NB4 (cell line): ENCODE measurements around the gene TSPO.

ENCODE experiments used
- POLR2A ChIP-seq: IDR thresholded peaks from 2 replicates; pipeline ENCODE4 v1.6.1; 2011; ENCODE audit warnings: mild to moderate bottlenecking; ENCODE audit not compliant: insufficient read length; ENCODE audit errors: extremely low read depth
- TF ChIP-seq, protein P1 (sequence below): IDR thresholded peaks from one replicate; pipeline ENCODE4 v1.5.1; 2012; ENCODE audit warnings: low read depth, low read length

DNA sequence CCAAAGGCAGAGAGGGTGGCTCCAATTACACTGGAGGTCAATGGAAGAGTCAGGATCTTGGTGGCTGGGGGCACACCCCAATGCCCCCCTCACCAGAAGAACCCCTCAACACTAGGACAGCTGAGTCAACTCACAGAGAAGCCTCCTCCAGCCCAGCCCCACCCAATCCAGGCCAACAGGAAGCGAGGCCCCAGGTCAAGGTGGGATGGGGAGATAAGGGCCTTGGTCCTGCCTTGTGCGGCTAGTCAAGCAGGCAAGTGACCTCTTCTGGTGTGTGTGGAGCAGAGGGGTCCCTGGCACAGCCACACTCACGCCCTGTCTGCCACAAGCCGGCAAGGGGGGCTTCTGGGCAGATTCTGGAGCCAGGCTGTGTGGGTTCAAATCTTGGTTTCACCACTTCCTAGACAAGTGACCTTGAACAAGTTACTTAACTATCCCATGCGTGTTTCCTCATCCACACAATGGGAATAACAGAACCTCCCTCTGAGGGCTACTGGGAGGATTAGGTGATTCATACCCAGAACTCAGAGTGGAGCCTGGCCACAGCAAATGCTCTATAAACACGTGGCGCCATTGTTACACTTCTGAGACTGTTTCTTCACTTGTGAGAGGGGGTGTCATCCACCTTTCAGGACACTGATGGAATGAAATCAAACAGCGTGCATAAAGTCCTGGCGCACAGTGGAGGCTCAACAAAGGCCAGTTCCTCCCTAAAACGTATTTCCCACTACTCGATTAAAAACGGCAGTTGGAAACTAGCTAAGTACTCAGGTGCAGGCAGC lies 32.3 kb downstream of the TSPO start:
- TF ChIP-seq POLR2A, result no peak
- TF ChIP-seq, protein P1, sequence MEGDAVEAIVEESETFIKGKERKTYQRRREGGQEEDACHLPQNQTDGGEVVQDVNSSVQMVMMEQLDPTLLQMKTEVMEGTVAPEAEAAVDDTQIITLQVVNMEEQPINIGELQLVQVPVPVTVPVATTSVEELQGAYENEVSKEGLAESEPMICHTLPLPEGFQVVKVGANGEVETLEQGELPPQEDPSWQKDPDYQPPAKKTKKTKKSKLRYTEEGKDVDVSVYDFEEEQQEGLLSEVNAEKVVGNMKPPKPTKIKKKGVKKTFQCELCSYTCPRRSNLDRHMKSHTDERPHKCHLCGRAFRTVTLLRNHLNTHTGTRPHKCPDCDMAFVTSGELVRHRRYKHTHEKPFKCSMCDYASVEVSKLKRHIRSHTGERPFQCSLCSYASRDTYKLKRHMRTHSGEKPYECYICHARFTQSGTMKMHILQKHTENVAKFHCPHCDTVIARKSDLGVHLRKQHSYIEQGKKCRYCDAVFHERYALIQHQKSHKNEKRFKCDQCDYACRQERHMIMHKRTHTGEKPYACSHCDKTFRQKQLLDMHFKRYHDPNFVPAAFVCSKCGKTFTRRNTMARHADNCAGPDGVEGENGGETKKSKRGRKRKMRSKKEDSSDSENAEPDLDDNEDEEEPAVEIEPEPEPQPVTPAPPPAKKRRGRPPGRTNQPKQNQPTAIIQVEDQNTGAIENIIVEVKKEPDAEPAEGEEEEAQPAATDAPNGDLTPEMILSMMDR, result no peak
